ENCODE results near the gene TBC1D16. TPM values are rescaled to one million over a fixed set of nuclear protein-coding genes. Genes with fewer than 3 reads are reported as not detected.

TBC1D16 gene
- total RNA-seq, 1 donor from 2014 or later = 21.7 TPM

DNA sequence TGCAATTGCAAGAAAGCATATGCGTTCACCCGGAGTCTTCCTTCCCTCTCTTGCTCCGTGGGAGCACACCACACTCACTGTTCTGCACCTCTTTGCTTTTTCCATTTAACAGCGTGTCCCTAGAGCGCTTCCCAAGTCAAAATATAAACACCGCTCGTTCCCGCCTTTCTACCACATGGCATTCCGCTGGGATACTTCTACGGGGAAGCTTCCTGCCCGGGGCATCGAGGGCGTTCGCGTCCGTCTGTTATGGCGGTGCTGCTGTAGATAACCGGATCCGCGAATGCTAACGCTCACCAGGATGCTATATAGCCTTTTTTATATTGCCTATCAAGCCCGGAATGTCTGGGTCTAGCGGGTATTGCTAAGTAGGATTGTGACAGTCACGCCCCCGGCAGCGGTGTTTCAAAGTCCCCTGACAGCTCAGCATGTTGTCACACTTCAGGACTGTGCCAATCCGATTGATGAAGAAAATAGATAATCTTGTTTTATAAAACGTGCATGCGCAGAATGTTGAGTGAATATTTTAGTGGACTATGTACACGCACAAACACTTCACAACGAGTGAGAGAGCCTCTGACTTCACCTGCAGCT lies 31.8 kb upstream of the TBC1D16 start:
- Histone ChIP-seq H3K4me3 (no peak overlapping the region), H3K4me1 (peaks cover 34% of the 10 kb centered on the region), H3K27ac (no peak overlapping the region), H3K9me3 (no peaks in the 10 kb centered on the region), H3K36me3 (no peaks in the 10 kb centered on the region), H3K27me3 (no peaks in the 10 kb centered on the region)
- intact Hi-C loops (cut with DNase I) = no loop called here
- ATAC-seq (no peak), DNase-seq (no peak)
- TF ChIP-seq CTCF (IDR thresholded peaks at IDR 0.05) = no peak

GRCh38 chr17:80065478-80066170 lies 30.0 kb upstream of the TBC1D16 start:
- Histone ChIP-seq H3K9me3 (no peaks in the 10 kb centered on the region), H3K27ac (no peak overlapping the region), H3K36me3 (no peaks in the 10 kb centered on the region), H3K27me3 (no peaks in the 10 kb centered on the region), H3K4me1 (peaks cover 29% of the 10 kb centered on the region), H3K4me3 (no peak overlapping the region)
- DNase-seq (no peak), ATAC-seq (no peak)
- intact Hi-C loops (cut with DNase I) = no loop called here
- no peak for TF ChIP-seq CTCF (IDR thresholded peaks at IDR 0.05)

DNA sequence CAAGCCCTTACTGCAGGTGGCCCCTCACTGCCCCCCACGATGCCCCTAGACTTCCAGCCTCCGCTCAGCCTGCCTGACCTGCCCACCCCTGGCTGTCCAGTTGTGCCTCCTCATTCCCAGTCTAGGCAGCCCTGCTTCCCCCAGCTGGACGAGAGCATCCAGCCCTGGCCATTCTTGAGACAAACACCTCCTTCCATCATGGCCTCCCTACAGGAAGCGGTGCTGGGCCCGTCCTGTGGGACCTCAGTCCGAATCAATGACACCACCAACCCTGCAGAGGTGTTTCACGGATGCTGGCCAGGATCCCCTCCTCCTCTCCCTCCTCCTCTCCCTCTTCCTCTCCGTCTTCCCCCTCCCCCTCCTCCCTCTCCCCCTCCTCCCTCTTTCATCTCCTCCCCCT lies 29.0 kb upstream of the TBC1D16 start:
- Histone ChIP-seq H3K9me3 (no peaks in the 10 kb centered on the region), H3K36me3 (no peaks in the 10 kb centered on the region), H3K4me3 (no peak overlapping the region), H3K4me1 (peaks cover 20% of the 10 kb centered on the region), H3K27me3 (no peaks in the 10 kb centered on the region), H3K27ac (no peak overlapping the region)
- TF ChIP-seq CTCF (IDR thresholded peaks at IDR 0.05) = no peak
- intact Hi-C loops (cut with DNase I) = no loop called here
- no peak for DNase-seq
- no peak for ATAC-seq

DNA sequence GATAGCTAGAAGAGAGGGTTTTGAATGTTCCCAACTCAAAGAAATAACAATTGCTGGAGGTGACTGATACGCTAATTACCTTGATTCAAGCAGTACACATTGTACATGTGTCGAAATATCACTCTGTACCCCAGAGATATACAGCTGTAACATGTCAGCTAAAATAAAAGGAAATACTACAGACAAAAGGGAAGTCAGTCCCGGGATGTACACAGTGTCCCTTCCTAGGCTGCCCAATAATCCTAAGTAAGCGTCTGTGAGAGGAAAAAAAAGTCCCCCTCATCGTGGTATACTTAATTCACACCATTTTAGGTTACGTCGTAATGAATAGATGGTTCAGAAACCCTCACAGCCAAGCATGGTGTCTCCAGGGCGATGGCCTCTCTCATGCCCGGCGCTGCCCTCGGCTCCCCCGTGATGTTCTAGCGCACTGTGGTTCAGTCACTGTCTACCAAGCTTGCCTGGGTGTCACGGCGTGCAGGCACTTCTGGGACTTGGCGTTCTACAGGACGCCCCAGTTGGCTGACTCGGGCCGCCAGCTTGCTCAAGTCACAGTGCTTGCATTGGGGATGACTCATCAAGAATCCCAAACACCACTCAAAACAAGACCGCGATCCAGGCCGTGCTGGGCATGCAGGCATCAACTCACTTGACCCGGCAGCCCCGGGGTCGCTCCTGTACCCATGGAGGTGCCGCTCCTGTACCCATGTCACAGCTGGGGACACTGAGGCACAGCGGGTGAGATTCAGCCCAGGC lies 28.3 kb upstream of the TBC1D16 start:
- no peaks in the 10 kb centered on the region for H3K27me3 ChIP-seq
- H3K36me3 ChIP-seq = no peaks in the 10 kb centered on the region
- H3K9me3 ChIP-seq = no peaks in the 10 kb centered on the region
- ATAC-seq (peak; percentile 82), DNase-seq (peak; percentile 79)
- TF ChIP-seq CTCF (IDR thresholded peaks at IDR 0.05) = no peak
- no peak overlapping the region for H3K4me3 ChIP-seq
- peaks cover 13% of the 10 kb centered on the region for H3K4me1 ChIP-seq
- intact Hi-C loops (cut with DNase I) = no loop called here
- H3K27ac ChIP-seq = no peak overlapping the region

DNA sequence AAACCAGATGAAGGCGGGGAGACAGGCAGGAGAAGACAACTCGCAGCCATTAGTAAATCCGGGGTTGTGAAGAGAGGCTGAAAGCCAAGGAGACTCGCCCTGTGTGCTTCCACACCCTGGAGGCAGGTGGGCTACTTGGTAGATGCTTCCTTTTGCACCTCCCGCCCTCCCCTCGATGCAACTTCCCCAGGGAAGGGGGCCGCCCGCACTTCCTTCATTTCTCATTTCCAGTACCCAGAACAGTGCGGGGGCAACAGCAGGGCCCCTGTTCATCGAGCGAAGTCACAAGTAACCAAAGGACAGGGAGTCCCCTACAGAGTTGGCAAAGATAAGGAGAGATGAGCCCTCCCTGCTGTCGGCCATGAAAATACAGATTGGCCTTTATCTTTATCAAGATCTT lies 25.7 kb upstream of the TBC1D16 start:
- TF ChIP-seq CTCF (IDR thresholded peaks at IDR 0.05) = no peak
- H3K27ac ChIP-seq = no peak overlapping the region
- no peak overlapping the region for H3K4me3 ChIP-seq
- H3K36me3 ChIP-seq = no peaks in the 10 kb centered on the region
- peaks cover 5% of the 10 kb centered on the region for H3K4me1 ChIP-seq
- DNase-seq = no peak
- no peaks in the 10 kb centered on the region for H3K27me3 ChIP-seq
- intact Hi-C loops (cut with DNase I) = no loop called here
- H3K9me3 ChIP-seq = no peaks in the 10 kb centered on the region
- ATAC-seq = no peak
